Measurements from ENCODE around the gene EFNA5.

The EFNA5 gene

GRCh38 chr5:107541400-107541799, 129.3 kb downstream of the EFNA5 start:
- no peak for DNase-seq

GRCh38 chr5:107539726-107540330, 130.9 kb downstream of the EFNA5 start:
- no peak for DNase-seq

DNA sequence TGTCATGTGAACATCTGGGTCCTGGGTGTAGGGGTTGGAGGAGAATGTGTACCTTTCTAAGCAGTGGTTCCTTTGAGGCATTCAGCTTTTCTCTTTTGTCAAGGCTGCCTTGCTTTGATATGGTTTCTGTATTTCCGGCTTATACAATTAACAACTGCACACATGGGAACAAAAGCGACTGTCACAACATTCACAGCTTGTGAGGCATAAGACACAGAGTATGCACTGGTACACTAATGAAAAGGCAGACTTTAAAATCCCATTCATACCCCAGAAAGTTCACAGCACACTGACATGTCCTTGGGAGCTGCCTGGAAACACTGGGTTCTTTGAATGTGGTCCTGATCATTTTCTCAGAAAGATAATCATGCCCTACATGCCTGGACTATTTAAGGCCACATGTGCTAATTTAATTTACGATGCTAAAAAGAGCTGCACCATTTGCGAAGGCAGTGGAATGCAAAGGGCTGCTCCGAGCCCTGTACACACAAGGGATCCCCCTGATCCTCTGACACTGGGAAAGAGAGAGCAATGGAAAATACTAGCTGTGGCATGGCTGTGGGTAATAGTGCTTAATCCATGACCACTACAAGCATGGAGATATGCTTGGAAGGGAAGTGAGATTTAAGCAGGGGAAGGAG, 131.8 kb downstream of the EFNA5 start:
- no peak for DNase-seq

DNA sequence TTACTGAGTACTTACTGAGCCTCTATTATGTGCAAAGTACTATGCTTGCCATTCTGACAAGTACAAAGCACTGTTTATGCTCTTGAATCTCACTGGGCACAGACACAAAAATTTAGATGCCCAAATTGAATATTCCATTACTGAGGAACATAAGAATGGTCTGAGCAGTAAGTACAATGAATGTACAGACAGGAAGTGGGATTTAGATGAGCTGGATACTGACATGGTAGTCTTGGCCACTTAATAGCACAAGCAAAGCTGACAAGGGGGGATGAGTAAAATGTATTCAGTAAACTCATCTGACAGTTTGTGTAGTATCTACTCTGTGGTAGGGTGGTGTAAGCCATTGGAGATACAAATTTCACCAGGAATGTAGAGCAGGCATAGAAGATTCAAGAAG, 132.4 kb downstream of the EFNA5 start:
- no peak for DNase-seq

DNA sequence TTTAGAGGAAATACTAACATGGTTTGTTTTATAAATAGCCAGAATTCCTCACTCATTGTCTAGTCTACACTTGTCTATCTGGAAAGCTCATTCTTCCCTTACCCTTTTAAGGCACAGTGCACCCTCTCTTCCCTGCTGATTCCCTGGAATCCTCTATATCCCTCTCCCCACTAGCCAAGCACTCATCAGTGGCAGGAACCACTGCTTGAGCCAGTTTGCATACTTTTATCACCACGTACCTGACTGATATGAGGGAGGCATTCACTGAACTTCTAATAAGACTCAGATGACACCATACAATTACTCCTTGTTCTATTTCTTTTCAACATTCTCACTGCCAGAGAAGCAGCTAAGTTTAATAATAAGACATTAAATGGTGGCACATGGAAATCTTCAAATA, 134.9 kb downstream of the EFNA5 start:
- no peak for DNase-seq

DNA sequence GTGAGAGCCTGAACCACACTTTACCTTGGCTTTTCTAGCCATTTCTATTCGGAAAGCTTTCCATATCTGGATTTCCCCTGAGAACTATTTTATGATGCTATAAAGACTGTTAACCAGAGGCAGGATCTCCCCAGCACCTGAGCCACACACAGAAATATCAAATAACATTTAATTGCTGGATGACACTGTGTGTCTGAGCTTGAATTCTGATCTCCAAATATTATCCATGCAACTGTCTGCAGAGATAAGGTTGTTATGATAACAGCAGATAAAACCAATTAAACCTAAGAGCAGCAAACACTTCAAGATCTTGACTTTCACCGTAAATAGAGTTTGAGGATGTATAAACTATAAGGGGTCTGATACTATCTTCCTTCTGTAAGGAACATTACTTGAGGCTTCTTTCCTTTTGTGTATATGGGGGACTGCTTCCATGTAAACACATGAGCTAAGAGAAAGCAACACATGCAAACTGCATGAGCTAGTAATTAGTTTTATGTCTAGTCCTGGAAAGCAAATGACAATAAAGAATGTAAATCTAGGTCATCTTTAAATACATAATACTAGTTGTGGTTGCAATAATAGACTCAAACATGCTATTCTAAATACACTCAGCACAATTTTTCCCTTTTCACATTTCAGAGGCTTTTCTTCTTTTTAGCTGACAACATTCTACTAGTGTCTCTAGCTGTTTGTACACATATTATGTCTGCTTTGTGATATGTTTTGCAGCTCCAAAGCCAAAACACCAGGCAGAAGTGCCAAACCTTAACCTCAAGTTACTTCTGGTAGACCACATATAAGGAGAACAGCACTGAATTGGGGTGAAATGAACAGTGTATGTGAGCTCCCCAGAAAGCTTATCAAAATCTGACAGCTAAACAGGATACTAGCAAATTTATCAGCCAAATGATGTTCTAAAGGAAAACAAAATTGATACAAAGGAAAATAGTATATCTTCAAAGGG, 136.5 kb downstream of the EFNA5 start:
- no peak for DNase-seq

DNA sequence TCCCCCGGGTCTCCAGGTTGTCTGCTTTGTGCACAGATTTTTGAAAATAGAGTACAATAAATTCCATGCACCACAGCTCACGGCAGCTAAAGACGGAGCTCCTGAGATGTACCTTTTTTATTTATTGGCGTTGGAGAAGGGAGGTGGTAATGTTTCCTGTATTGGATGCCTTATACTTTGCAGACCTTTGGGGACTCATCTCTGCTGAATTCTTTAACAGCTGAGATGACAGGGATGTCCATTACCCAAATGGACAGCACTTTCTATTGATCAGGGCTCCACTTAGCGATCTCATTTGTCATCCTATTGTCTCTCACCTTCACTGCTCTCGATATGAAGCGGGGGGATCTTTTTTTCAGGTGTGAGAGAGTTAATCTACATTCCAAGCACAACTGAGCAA, 137.8 kb downstream of the EFNA5 start:
- DNase-seq = no peak

GRCh38 chr5:107532169-107532878, 138.4 kb downstream of the EFNA5 start:
- DNase-seq = no peak

DNA sequence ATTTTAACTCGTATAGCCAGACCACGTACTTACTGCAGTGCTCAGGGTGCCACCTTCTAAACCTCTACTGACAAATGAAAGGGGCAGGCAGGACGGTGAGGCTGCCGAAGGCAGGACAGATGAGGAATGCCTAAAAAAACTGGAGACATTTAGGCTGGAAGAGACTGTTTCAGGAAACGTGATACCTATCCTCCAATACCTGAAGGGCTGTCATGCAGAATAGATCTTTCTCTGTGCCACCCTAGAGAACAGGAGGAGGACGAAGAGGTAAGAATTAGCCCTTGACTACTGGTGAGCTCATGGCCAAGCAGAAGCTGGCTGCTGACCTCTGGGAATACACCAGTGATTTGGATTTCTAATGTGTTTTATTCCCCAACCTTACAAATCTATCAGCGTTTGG, 139.4 kb downstream of the EFNA5 start:
- no peak for DNase-seq

DNA sequence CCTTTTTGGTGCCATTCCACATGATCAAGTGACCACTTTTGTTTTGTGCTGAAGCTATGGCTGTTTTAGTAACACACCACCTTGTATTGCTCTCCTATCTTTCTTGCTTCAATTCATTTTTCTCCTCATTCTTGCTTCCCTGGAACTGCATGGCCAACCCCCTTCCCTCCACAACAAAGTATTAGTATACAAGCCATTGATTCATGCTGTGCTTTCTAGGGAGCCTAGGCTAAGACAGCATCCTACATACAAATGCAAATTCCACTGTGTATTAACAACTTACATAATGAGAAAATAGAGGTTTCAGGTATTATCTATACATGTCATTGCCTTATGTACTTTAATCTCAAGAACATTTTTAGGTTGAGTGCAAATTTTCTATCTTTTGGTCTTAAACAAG, 141.1 kb downstream of the EFNA5 start:
- DNase-seq = no peak

DNA sequence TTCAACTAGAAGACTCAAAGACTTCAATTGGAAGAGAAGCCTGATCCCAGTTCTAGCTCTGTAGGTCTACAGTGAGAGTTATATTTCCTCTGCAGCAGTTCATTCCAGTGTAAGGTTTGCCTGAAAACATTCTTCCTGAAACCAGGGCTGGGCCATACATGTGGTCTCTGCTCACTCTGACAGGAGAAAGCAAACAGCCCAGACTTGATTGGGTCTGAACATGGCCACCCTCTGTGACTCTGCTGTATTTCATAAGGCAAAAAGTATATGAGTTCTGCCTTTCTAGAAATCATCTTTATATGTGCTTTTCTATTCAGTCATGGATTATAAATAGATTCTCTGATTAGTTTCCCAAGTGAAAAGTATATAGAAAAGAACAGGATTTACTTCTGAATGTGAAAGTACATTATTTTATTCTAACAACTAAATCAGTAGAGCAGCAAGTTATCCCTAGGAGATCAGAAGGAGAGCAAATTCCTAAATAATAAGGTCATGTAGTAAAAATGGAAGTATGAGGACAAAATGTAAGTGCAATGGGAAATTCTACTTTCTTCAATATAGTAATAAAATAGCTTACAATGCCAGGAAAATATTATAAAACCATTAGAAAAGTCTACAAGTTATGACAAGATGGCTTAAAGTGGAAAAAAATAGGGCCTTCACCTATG, 144.3 kb downstream of the EFNA5 start:
- no peak for DNase-seq

- DNase-seq = no peak
Measured at GRCh38 chr5:107524111-107524510, 146.6 kb downstream of the EFNA5 start.

DNA sequence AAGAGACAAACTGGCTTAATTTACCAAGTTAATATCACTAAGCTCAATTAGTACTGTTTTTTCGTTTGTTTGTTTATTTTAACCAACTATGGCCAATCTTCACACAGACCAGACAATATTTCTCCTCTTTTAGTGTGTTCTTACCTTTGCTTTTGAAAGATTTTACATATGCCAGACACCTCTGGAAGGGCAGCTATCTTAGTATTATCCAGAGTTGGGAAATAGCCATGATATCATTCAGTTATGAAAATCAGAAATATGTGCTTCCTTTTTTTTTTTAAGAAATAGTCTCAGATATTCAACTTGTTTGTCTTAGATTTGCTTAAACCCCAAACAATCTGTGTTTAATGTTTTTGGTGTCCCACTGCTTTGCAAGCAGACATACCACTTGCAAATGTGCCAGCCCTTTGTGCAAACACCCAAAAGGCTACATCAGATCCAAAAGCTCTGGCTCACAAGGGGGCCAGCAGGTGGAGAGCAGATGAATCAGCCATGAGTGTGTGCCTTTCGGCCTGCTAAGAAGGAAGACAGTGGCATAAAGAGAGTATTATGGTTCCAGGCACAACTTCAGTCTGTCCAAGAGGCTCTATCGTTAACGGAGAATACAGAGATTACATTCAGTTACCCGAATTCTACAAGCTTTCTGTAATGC, 147.6 kb downstream of the EFNA5 start:
- DNase-seq = no peak

GRCh38 chr5:107522456-107522855, 148.3 kb downstream of the EFNA5 start:
- DNase-seq = no peak

- DNase-seq = no peak
Measured at GRCh38 chr5:107519900-107520354, 150.8 kb downstream of the EFNA5 start.

GRCh38 chr5:107518616-107519015, 152.1 kb downstream of the EFNA5 start:
- no peak for DNase-seq

DNA sequence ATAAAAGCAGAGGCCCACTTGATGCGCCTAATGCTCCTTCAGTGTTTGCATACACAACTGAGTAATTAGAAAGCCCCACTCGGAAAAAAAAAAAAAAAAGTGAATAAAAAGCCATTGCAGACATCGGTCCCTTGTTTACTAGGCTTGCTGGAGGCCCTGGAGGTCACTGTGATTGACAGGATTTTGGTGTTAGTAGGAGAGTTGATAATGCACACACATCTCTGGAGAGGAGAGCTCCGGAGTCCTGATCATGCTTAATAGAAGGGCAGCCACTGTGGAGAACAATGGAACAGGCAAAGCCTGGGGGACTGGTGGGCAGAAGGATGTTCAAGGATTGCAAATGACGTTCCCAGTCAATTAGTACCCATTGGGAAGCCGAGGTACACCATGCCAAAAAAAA, 152.5 kb downstream of the EFNA5 start:
- no peak for DNase-seq

DNA sequence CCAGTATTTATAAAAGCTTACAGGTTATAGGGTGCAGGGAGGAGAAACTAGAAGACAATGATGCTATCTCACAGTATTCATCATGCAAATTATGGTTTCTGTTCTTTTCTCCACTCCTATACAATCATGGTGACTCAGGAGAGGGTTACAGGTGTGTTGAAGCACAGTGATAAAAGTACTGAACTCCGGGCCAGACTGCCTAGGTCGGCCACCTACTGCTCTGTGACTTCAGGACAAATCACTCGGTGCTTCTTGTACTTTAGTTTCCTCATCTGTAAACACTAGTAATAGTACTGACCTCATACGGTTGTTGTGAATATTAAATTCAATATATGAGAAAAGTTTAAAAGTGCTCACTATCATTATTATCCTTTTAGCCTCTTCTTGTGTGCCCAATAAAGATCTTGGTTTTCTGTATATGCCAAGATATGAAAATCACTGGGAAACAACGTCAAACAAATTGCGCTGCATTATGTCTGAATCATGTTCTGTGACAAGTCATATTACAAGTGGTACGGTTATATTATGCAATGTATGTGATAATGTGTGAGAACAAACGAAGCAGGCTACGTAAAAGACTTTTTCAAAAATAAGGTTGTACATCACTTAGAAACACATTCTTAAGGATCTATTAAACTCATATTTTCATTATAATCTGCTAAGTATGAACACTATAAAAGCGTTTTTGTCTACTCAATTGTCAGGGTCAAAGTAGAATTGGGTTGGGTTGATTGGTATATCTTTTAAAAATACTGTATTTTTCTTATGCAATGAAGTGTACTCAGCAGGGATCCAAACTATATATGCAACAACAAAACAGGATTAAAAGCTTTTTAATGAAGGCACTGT, 153.3 kb downstream of the EFNA5 start:
- no peak for DNase-seq

GRCh38 chr5:107516452-107517184, 154.1 kb downstream of the EFNA5 start:
- DNase-seq = no peak

GRCh38 chr5:107515521-107516080, 155.1 kb downstream of the EFNA5 start:
- DNase-seq = no peak
